HepG2 (cell line): Measurements from ENCODE around the gene AGRN. TPM values are rescaled to one million over a fixed set of nuclear protein-coding genes. Genes with fewer than 3 reads are reported as not detected.

Experiments used
- MED13 ChIP-seq: sonication (generic); formaldehyde crosslinking; IDR thresholded peaks from 2 replicates; pipeline ENCODE4 v1.5.0; 2020; ENCODE audit warnings: missing genetic modification reagents
- RFXAP ChIP-seq: sonication (generic); formaldehyde crosslinking; IDR thresholded peaks from 2 replicates; pipeline ENCODE4 v1.4.0; 2020; ENCODE audit warnings: missing genetic modification reagents, borderline replicate concordance
- SIN3A ChIP-seq: IDR thresholded peaks from 2 replicates; pipeline ENCODE4 v1.6.1; 2011; ENCODE audit warnings: low read depth, mild to moderate bottlenecking, control low read depth, low read length, borderline replicate concordance
- ZBTB7B ChIP-seq: sonication (generic); formaldehyde crosslinking; IDR thresholded peaks from 2 replicates; pipeline ENCODE4 v1.4.0; 2020; ENCODE audit warnings: missing genetic modification reagents
- ZFP36 ChIP-seq: fragments of 150-350 bp; IDR thresholded peaks from 2 replicates; pipeline ENCODE4 v1.6.1; 2018; ENCODE audit warnings: borderline replicate concordance, low read length, low read depth; ENCODE audit not compliant: partially characterized antibody
- ZMYM2 ChIP-seq: sonication (generic); formaldehyde crosslinking; IDR thresholded peaks from 2 replicates; pipeline ENCODE4 v1.8.0; 2022; ENCODE audit warnings: mild to moderate bottlenecking, missing genetic modification reagents
- ZMYM3 ChIP-seq: sonication (generic); formaldehyde crosslinking; IDR thresholded peaks from 2 replicates; pipeline ENCODE4 v1.5.1; 2020; ENCODE audit warnings: mild to moderate bottlenecking, missing genetic modification reagents
- ZNF282 ChIP-seq: fragments of 450-650 bp; IDR thresholded peaks from 2 replicates; pipeline ENCODE4 v1.6.1; 2018; ENCODE audit not compliant: partially characterized antibody
- ZNF292 ChIP-seq: sonication (generic); formaldehyde crosslinking; IDR thresholded peaks from 2 replicates; pipeline ENCODE4 v1.8.1; 2022; ENCODE audit warnings: mild to moderate bottlenecking, low read depth, missing genetic modification reagents, borderline replicate concordance
- ZNF350 ChIP-seq: sonication (generic); formaldehyde crosslinking; IDR thresholded peaks from 2 replicates; pipeline ENCODE4 v1.4.0; 2020; ENCODE audit warnings: mild to moderate bottlenecking, low read depth, missing genetic modification reagents, borderline replicate concordance
- polyA plus RNA-seq, 8 experiments: library from polyadenylated mRNA; depleted of rRNA in 3 of 8; stranded (reverse) in 7 of 8; unstranded in 1 of 8; fragments of >200 nt; fragmentation: Illumina TruSeq in 4 of 8; extraction: Trizol in 4 of 8; gene quantifications; 2 replicates each; pipeline versions ENCODE4 v1.2.1 to v1.2.3, GENCODE V29; 2011 to 2016; ENCODE audit warnings: low read depth in 4 of 8, missing spikeins in 1 of 8, mixed read lengths in 1 of 8; ENCODE audit not compliant: insufficient read depth in 1 of 8
- total RNA-seq, 5 experiments: library from RNA; depleted of rRNA; stranded (reverse); fragments of >200 nt; fragmentation: Illumina TruSeq; extraction: Trizol; gene quantifications; 2 replicates each; pipeline ENCODE4 v1.2.3, GENCODE V29; 2016; ENCODE audit warnings: low read depth in 1 of 5
- TF ChIP-seq, protein P1 (sequence below), 2 experiments: fragments of 450-650 bp in 1 of 2; sonication (generic) in 1 of 2; formaldehyde crosslinking in 1 of 2; IDR thresholded peaks; 2 replicates each; pipeline versions ENCODE4 v1.6.1 to v1.8.0; 2016 to 2022; ENCODE audit warnings: antibody characterized with exemption in 1 of 2, mild to moderate bottlenecking in 1 of 2, missing genetic modification reagents in 1 of 2
- TF ChIP-seq, protein P2 (sequence below): sonication (generic); formaldehyde crosslinking; IDR thresholded peaks from 2 replicates; pipeline ENCODE4 v1.4.0; 2020; ENCODE audit warnings: missing genetic modification reagents, mild to moderate bottlenecking, borderline replicate concordance
- TF ChIP-seq, protein P3 (sequence below): sonication (generic); formaldehyde crosslinking; IDR thresholded peaks from 2 replicates; pipeline ENCODE4 v1.9.0; 2021; ENCODE audit warnings: missing genetic modification reagents, borderline replicate concordance

AGRN gene
- total and polyA plus RNA-seq, 2 of the 13 experiments (the other 11 are each of a cell fraction or from before 2014, with no cell fraction given), result 29.8 to 65.2 TPM

DNA sequence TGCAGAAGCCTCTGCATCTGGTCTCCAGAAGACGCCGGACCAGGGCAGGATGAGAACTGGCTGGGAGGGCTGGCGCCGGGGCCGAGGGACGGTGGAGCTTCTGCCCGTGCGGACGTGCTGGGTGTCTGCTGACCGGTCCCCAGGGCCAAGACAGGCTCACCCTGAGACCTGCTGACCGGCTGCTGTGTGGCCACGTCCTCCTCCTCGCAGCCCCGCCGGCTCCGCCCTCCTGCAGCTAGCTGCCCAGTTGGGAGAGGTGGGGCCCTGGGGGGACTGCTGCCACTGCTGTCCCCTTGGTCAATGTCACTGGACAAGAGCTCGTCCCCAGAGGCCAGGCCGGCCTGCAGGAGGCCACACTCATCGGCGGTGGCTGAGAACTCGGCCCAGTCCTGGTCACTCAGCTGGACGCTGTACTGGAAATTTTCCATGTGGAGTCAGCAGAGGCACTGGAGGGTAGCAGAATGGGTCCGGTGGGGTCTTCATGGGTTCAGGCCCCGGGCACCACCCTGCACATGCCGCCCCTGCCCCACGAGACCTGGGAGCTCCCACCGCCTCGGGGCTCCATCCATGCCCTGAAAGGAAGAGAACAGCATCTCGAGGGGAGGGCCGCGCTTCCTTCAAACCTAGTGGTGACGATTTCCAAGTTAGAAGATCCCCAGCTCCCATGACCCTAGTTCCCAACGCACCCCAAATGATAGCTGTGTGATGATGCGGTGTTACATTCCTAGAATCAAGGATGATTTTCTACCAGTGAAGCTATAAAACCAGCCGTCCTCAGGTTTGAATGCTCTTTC lies 39.1 kb upstream of the AGRN start (continued):
- TF ChIP-seq, protein P1, sequence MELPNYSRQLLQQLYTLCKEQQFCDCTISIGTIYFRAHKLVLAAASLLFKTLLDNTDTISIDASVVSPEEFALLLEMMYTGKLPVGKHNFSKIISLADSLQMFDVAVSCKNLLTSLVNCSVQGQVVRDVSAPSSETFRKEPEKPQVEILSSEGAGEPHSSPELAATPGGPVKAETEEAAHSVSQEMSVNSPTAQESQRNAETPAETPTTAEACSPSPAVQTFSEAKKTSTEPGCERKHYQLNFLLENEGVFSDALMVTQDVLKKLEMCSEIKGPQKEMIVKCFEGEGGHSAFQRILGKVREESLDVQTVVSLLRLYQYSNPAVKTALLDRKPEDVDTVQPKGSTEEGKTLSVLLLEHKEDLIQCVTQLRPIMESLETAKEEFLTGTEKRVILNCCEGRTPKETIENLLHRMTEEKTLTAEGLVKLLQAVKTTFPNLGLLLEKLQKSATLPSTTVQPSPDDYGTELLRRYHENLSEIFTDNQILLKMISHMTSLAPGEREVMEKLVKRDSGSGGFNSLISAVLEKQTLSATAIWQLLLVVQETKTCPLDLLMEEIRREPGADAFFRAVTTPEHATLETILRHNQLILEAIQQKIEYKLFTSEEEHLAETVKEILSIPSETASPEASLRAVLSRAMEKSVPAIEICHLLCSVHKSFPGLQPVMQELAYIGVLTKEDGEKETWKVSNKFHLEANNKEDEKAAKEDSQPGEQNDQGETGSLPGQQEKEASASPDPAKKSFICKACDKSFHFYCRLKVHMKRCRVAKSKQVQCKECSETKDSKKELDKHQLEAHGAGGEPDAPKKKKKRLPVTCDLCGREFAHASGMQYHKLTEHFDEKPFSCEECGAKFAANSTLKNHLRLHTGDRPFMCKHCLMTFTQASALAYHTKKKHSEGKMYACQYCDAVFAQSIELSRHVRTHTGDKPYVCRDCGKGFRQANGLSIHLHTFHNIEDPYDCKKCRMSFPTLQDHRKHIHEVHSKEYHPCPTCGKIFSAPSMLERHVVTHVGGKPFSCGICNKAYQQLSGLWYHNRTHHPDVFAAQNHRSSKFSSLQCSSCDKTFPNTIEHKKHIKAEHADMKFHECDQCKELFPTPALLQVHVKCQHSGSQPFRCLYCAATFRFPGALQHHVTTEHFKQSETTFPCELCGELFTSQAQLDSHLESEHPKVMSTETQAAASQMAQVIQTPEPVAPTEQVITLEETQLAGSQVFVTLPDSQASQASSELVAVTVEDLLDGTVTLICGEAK (IDR thresholded peaks at IDR 0.05), result no peak
- TF ChIP-seq, protein P1 (CRISPR knock-in tag; IDR thresholded peaks at IDR 0.05), result 0 out of 2 replicates have a peak, but pooled peaks have one; percentile 7
- TF ChIP-seq ZMYM3 (CRISPR knock-in tag) (peak; percentile 59; the same call in 1 of the 2 replicates), MED13 (CRISPR knock-in tag) (no peak), ZNF292 (peak; percentile 67), ZNF282 (no peak), ZBTB7B (0 out of 2 replicates have a peak, but pooled peaks have one; percentile 42), ZMYM2 (CRISPR knock-in tag) (no peak), RFXAP (CRISPR knock-in tag) (no peak), SIN3A (0 out of 2 replicates have a peak, but pooled peaks have one; percentile 47), ZNF350 (CRISPR knock-in tag) (peak; percentile 32; the same call in 1 of the 2 replicates), ZFP36 (no peak)
- TF ChIP-seq, protein P2, sequence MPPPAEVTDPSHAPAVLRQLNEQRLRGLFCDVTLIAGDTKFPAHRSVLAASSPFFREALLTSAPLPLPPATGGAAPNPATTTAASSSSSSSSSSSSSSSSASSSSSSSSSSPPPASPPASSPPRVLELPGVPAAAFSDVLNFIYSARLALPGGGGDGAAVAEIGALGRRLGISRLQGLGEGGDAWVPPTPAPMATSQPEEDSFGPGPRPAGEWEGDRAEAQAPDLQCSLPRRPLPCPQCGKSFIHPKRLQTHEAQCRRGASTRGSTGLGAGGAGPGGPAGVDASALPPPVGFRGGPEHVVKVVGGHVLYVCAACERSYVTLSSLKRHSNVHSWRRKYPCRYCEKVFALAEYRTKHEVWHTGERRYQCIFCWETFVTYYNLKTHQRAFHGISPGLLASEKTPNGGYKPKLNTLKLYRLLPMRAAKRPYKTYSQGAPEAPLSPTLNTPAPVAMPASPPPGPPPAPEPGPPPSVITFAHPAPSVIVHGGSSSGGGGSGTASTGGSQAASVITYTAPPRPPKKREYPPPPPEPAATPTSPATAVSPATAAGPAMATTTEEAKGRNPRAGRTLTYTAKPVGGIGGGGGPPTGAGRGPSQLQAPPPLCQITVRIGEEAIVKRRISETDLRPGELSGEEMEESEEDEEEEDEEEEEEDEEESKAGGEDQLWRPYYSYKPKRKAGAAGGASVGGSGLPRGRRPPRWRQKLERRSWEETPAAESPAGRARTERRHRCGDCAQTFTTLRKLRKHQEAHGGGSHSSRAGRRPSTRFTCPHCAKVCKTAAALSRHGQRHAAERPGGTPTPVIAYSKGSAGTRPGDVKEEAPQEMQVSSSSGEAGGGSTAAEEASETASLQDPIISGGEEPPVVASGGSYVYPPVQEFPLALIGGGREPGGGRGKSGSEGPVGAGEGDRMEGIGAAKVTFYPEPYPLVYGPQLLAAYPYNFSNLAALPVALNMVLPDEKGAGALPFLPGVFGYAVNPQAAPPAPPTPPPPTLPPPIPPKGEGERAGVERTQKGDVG (CRISPR knock-in tag), result no peak
- TF ChIP-seq, protein P3, sequence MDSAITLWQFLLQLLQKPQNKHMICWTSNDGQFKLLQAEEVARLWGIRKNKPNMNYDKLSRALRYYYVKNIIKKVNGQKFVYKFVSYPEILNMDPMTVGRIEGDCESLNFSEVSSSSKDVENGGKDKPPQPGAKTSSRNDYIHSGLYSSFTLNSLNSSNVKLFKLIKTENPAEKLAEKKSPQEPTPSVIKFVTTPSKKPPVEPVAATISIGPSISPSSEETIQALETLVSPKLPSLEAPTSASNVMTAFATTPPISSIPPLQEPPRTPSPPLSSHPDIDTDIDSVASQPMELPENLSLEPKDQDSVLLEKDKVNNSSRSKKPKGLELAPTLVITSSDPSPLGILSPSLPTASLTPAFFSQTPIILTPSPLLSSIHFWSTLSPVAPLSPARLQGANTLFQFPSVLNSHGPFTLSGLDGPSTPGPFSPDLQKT (CRISPR knock-in tag), result no peak
